ENCODE results near the gene TPSB2.
"Not testable (repeated sequence)": the region's sequence is repeated elsewhere in the genome, so short reads cannot be mapped to it uniquely, and the experiment has no call there.

Gene TPSB2

DNA sequence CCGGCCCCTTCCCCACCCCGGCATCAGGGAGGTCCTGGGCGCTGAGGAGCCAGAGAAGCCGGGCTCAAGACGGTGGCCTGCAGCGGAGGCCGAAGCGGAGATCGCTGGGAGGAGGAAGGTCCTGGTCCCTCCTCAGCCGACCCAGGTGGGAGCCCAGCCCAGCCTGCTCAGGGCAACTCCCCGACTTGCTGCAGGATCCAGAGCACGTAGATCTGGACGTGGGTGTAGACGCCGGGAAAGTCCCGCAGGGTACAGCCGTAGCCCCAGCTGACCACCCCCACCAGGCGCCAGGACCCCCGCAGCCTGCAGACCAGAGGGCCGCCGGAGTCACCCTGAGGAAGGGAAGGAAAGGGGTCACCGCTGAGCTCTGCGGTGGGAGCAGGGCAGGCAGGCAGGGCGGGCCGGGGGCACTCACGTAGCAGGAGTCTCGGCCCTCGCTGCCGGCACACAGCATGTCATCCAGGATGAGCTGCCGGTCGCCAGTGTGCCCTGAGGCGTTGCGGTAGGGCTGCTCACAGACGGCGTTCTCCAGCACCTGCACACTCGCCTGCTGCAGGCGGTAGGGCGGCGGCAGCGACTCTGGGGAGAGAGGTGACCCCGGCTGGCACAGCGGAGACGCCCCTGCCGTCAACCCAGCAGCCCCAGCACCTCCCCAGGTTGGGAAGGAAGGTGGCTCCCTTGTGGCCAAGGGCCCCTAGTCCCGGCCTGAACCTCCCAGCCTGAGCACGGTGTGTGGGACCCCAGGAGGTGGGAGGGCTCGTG is 31.3 kb upstream of the TPSB2 start:
- no peak for DNase-seq

DNA sequence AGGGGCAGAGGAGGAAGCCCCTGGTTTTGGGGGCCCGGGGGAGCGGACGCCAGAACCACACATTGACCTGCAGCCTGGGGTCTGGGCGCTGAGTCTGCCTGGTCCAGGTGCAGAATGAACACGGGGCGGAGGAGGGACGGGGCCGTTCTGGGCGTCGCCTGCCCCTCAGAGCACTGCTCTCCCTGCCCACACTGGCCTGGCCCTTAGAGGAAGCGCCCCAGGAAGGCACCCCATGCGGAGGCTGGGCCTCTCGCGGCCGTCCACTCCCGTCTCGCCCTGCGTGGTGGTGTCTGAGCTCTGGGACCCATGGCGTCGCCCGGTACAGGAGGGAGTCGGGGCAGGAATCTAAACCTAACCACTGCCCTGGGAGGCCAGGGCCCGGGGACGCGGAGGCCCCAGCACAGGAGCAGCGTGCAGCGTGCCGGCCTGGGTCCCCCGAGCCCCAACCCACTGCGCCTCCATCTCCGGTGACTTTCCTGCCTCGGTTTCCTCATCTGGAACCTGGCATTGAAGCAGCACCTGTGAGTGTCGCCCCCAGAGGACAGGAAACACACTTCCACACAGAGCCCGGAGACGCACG is 30.2 kb upstream of the TPSB2 start:
- DNase-seq, result no peak

DNA sequence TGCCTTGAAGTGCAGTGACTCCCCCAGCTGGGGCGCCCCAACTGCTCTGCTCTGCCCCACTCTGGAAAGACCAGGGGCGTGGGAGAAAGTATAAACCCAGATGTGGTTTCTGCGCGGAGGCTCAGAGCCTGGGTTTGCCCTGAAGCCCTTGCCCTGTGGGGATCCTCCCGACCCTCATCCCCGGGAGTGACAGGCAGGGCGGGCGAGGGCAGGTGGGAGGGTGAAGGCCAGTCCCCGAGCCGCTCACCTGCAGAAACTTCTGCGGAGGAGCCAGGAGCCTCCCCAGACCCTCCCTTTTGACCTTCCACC is 29.7 kb upstream of the TPSB2 start:
- no peak for DNase-seq

DNA sequence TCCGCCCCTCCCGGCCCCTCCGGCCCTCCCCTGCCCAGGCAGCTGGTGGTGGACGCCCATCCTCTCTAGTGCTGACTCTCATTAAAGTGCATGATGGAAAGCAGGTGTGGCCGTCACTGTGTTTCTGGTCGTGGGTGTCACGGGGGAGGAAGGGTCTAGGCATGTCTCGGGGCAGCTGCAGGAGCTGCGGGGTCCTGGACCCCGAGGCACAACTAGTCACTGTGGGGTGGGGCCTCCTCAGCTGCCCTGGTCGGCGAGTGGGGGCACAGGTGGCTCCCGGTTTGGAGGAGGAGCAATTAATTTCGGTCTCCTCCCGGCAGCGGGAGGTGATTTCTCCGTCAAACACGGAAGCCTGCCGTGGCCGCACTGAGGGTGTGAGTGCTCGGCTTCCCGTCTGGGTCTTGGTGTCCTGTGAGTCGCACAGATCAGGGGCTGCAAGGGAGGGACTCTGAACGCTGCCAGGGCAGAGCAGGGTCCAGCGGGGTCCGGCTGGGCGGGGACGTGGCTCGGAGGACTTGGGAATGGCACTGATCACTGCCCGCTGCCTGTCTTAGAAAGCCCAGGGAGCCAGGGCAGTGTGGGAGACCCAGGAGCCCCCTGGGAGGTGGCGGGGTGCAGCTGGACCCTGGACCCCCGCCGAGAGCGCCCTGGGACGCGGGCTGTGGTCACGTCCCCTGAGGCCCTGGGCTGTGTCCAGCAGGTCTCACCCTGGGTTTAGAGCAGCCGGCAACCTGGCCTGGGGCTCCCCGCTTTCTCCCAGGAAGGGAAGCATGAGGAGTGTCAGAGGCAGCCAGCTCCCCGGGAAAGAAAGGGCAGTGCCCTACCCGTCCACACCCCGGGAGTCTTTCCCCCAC is 29.1 kb upstream of the TPSB2 start:
- no peak for DNase-seq

DNA sequence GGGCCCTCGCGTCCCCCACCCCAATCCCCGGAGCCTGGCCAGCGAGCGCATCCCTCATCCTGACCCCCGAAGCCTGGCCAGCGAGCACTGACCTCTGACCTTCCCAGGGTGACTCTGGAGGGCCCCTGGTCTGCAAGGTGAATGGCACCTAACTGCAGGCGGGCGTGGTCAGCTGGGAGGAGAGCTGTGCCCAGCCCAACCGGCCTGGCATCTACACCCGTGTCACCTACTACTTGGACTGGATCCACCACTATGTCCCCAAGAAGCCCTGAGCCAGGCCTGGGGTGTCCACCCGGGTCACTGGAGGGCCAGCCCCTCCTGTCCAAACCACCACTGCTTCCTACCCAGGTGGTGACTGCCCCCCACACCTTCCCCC is 28.2 kb upstream of the TPSB2 start:
- DNase-seq, result no peak

DNA sequence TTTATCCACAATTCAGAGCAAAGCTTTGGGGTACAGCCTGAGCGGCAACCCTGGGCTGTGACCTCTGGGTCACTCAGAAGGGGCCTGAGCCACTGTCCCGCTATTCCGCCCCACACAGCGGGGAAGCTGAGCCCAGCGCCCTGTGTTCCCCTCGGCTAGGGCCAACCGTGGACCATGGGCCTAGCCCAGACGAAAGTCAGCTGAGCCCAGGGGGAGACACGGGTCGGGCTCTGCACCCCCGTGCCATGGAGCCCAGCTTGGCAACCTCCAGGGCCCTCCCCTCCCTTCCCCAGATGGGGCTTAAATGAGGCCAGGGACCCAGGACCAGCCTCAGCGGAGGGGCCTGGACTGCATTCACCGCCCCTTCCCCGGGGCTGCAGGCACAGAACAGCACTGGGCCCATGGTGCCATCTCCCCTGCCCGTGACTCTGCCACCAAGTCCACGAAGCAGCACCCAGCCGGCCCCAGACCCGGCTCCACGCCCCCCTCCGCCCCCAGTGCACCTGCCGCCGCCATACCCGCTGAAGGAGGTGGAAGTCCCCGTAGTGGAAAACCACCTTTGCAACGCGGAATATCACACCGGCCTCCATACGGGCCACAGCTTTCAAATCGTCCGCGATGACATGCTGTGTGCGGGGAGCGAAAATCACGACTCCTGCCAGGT is 27.7 kb upstream of the TPSB2 start:
- no peak for DNase-seq

DNA sequence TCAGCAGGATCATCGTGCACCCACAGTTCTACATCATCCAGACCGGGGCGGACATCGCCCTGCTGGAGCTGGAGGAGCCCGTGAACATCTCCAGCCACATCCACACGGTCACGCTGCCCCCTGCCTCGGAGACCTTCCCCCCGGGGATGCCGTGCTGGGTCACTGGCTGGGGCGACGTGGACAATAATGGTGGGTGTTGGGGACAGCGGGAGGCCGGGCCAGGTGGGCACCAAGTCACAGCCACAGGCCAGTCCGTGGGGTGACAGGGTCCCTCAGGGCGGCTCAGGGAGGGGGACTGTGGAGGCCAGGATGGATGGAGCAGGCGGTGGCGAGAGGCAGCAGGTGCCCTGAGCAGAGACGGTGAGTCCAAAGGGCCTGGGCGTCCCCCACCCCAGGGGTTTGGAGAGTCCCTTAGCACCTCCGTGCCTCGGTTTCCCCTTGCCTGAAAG is 26.9 kb upstream of the TPSB2 start:
- DNase-seq, result no peak

DNA sequence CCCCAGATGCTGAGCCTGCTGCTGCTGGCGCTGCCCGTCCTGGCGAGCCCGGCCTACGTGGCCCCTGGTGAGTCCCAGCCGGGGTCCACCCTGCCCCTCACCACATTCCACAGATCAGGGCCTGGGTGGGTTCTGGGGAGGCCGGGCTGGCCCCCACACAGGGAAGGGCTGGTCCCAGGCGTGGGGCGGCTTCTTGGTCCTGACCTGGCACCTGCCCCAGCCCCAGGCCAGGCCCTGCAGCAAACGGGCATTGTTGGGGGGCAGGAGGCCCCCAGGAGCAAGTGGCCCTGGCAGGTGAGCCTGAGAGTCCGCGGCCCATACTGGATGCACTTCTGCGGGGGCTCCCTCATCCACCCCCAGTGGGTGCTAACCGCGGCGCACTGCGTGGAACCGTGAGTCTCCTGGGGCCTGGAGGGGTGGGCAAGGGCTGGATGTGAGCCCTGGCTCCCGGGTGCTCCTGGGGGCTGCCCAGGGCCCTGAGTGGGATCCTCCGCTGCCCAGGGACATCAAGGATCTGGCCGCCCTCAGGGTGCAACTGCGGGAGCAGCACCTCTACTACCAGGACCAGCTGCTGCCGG is 26.4 kb upstream of the TPSB2 start:
- DNase-seq, result not testable (repeated sequence)

DNA sequence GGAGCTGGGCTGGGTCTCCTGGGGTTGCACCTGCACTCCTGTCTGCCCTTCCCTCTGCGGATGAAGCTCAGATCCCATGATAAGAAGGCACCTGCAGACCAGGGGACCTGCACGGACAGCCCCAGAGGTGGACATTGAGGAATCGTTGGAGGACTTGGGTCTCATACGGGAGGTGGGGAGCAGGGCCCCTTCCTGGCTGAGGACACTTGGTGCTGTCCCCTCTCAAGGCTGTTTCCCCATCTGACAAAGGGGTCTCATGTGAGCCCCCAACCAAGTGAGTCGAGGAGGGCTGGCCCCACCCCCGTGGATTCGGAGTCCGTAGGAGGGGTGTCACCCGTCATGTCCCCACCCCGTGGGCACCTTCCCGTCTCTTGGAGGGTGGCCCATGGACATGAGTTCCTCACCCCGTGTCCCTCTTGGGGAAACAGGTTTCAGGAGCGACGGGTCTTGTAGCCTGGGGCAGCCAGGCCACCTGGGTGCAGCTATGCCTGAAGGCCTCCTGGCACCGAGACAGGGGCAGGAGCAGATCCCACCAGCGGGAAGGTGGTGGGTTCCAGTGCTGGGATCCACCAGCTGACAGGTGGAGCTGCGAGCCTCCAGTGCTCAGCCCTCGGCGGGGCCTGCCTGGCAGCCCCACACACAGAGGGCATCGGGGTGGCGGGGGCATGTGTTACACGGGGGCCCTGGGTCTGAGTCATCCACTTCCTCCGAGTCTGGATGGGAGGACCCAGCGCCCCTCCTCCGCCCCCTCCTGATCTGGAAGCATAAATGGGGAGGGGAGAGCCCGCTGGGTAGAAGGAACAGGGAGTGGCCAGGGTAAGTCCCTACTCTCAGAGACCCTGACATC is 25.5 kb upstream of the TPSB2 start, which contains the start of gene TPSD1:
Gene TPSD1 (plus strand): TSS at position 794 of the 847 bp plus-strand sequence. CDS start 212 bp downstream, outside the sequence.
- not testable (repeated sequence) for DNase-seq

DNA sequence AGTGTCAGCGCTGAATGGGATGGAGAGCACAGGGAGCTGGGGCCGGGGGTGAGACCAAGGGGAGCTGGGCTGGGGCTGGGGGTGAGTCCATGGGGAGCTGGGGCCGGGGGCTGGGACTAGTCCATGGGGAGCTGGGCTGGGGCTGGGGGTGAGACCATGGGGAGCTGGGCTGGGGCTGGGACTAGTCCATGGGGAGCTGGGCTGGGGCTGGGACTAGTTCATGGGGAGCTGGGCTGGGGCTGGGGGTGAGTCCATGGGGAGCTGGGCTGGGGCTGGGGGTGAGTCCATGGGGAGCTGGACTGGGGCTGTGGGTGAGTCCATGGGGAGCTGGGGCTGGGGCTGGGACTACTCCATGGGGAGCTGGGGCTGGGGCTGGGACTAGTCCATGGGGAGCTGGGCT is 24.8 kb upstream of the TPSB2 start:
- DNase-seq, result not testable (repeated sequence)

DNA sequence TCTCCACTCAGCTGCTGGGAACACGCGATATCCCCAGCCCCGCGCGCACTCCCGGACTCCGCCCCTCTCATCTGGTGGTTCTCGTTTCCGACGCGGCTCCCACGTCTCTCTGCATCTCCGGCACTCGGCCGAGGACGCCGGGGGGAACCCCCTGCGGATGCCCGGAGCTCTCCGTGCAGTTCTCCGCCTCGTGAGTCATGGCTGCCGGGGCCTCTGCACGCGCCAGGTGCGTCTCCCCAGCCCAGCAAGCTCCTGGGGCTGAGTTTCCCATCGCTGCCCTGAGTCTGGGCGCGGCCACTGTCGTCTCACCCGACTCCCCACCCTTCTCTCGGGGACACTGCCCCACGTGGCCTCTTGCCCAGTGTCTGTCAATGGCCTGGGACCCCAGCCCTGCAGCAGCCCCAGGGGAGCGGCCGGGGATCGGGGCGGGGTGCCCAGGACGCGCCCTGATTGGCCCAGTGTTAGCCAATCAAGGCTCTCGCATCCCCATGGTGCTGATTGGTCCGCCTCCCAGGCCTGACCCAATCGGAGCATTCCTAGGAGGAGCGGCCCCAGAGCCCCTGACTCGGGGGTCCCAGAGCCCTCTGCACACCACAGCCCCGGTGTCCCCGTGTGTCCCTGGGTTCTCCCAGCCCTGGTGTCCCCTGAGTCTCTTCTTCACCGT is 23.8 kb upstream of the TPSB2 start:
- DNase-seq, result not testable (repeated sequence)

DNA sequence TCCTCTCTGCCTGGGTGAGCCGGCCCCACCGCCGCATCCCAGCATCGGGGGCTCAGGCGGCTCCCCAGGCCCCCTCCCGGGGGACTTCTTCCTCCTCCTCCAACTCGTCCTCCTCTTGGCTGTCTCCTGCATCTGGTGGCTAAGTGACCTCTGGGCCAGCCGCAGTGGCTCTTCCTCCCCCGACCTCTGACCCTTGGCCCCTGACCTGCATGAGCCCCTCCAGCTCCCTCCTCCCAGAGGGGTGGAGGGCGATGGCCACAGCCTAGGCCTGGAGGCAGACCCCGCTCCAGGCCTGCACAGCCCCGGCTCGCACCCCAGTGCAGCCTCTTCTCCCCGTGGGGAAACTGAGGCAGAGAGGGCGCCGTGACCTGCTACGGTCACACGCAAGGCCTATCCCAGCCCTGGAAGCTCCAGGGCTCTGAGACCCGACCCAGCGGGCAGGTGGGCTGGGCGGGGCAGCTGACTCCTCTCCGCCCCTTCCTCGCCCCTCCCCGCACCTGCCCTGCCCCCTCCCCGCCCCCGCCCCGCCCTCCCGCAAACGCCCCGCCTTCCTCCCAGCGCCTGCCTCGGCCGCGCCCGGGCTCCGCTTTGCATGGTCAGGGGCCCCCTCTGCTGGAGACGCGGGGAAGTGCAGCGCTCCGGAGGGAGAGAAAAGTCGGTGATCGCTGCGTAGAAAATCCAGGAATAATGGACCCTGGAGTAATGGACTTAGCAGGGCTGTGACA is 19.2 kb upstream of the TPSB2 start:
- not testable (repeated sequence) for DNase-seq

DNA sequence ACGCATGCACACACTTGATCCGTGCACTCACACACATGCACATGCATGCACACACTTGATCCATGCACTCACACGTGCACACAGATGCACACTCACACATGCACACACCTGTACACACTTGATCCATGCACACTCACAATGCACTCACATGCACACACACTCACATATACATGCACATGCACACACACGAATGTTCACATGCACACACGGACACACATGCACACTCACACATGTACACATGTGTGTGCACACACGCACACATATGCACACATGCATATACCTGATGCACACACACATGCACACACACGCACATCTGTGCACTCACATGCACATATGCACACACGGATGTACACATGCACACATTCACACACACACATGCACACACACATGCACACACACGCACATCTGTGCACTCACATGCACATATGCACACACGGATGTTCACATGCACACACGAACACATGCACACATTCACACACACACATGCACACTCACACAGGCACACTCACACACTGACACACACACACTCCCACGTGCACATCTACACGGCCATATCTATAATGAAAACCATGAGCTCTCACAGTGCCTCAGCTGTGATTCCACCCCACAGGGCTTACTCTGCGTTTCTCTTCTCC is 18.0 kb upstream of the TPSB2 start:
- not testable (repeated sequence) for DNase-seq

DNA sequence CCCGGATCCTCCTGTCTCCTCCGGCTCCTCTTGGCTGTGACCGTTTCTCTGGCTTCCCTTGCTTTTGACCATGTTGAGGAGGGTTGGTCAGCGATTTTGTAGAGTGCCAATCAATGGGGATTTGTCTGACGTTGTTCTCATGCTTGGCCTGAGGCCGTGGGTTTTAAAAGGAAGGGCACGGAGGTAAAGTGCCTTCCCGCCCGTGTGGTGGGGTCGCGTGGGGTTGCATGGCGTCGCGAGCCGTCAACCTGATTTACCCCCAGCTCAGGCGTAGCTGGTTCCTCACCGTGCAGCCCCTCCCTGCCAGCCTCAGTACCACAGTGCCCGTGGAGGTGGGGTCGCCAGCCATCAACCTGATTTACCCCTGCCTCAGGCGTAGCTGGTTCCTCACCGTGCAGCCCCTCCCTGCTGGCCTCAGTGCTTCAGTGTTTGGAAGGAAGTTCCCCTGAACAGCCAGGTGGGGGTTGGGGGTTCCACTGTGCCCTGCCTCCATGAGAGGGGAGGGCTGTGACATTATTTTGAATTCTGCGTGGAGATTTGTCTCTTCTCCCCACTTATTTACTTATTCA is 15.6 kb upstream of the TPSB2 start:
- DNase-seq, result no peak

DNA sequence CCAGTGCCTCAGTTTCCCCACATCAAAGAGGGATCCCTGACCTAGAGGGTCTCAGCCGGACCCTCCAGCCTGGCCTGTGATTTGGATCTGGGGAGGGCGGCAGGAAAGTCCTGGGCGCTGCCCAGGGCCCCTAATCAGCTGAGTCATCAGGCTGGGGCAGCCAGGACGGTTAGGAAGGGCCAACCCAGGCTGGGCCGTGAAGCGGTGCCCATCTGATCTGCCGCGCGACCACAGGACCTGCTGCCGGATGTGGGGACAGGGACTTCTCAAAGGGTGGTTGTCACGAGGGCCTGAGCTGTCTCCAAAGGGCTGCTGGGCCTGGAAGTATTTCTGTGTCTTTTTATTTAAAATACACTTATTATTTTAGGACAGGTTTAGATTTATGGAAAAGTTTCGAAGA is 14.9 kb upstream of the TPSB2 start:
- no peak for DNase-seq

DNA sequence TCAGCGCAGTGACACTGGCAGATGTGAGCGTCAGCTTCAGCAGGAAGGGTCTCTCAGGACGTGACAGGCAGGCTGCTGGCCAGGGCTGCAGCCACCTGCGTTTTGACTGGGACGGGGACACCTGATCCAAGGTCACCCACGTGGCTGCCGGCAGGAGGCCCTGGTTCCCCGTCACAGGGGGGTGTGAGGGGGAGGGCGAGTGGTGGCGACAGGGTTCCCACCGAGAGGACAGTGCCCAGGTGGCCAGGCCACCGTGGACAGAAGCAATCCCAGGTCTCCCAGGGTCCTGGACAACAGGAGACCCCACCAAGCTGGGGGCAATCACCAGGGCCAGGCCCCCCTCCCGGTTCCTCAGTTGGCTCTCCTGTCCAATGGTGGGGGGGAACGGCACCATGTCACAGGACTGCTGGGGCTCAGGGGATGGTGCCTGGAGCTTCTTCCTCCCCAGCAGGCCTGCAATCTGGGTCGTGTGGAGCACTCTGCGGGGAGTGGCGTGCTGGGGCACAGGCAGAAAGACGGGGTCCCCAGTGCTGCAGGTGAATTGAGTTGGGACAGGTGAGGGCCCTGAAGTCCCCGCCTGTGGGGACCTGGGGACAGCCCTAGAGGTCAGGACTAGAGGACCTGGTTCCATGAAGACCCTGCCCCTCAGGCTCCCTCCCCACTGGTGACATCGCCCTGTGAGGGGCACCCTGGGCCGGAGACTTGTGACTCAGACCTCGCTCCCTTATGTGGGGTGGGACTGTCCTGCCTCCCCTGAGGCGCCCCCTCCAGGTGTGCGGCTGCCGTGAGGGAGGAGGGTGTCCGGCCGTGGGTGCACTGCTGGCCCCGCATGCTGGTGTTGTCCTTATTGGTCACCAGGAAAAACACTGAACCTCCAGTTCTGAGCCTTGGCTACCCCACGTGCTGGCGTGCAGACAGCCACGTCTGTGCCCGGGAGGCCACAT is 14.2 kb upstream of the TPSB2 start:
- DNase-seq, result not testable (repeated sequence)

DNA sequence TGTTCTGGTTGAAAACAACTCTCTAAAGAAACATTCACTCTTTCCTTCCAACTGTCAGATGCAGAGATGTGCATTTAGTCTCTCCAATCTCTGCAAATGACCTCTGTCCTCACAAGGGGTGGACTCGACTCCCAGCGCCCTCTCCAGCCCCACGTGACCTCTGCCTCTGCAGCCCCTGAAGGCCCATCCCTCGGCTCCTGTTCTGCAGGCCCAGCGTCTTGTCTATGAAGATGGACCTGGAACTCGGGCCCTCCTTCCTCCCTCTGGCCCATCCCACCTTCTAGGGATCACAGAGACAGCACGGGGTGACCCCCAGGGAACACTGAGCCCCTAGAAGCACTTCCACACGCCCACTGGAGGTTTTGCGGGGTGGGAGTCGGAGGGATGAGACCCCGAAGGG is 13.4 kb upstream of the TPSB2 start:
- not testable (repeated sequence) for DNase-seq

DNA sequence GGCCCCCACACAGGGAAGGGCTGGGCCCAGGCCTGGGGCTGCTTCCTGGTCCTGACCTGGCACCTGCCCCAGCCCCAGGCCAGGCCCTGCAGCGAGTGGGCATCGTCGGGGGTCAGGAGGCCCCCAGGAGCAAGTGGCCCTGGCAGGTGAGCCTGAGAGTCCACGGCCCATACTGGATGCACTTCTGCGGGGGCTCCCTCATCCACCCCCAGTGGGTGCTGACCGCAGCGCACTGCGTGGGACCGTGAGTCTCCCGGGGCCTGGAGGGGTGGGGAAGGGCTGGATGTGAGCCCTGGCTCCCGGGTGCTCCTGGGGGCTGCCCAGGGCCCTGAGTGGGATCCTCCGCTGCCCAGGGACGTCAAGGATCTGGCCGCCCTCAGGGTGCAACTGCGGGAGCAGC is 11.1 kb upstream of the TPSB2 start:
- not testable (repeated sequence) for DNase-seq

DNA sequence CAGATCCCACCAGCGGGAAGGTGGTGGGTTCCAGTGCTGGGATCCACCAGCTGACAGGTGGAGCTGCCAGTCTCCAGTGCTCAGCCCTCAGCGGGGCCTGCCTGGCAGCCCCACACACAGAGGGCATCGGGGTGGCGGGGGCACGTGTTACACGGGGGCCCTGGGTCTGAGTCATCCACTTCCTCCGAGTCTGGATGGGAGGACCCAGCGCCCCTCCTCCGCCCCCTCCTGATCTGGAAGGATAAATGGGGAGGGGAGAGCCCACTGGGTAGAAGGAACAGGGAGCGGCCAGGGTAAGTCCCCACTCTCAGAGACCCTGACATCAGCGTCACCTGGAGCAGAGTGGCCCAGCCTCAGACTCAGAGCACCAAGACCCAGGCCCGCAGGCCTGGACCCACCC is 10.5 kb upstream of the TPSB2 start, which contains the start of gene TPSAB1:
Gene TPSAB1 (plus strand): TSS at position 270 of the 400 bp plus-strand sequence. CDS start 234 bp downstream, outside the sequence.
- DNase-seq, result not testable (repeated sequence)

All from activated CD4-positive, alpha-beta T cell treated with anti-CD3 and anti-CD28 coated beads, Interleukin-2, amount 50 U/mL, for 4 hours (primary cell).